ENCODE measurements around the gene NPAS2. TPM values are rescaled to one million over a fixed set of nuclear protein-coding genes. Genes with fewer than 3 reads are reported as not detected.

The NPAS2 gene
- total RNA-seq, 2 donors from 2014 or later: 3.9 to 11.4 TPM

GRCh38 chr2:100821255-100821910 lies 1.4 kb downstream of the NPAS2 start:
- no peak for ATAC-seq (replicated peaks)
- Mint-ChIP-seq H3K9me3 (no peaks in the 10 kb centered on the region), H3K4me1 (peaks cover 3% of the 10 kb centered on the region), H3K36me3 (ENCODE audit: low read depth) (peaks cover 32% of the 10 kb centered on the region), H3K27me3 (peaks cover 26% of the 10 kb centered on the region), H3K27ac (peak overlapping the region; percentile 41), H3K4me3 (peak overlapping the region; percentile 75)

- H3K4me3 Mint-ChIP-seq: peak overlapping the region; percentile 75
- H3K27ac Mint-ChIP-seq: peak overlapping the region; percentile 41
- H3K4me1 Mint-ChIP-seq: peaks cover 3% of the 10 kb centered on the region
- no peak for ATAC-seq (replicated peaks)
- no peaks in the 10 kb centered on the region for H3K9me3 Mint-ChIP-seq
- peaks cover 32% of the 10 kb centered on the region for H3K36me3 Mint-ChIP-seq (ENCODE audit: low read depth)
- peaks cover 26% of the 10 kb centered on the region for H3K27me3 Mint-ChIP-seq
Observed at GRCh38 chr2:100821911-100822265, 1.9 kb downstream of the NPAS2 start.

- Mint-ChIP-seq H3K4me3 (peak overlapping the region; percentile 75), H3K4me1 (peaks cover 3% of the 10 kb centered on the region), H3K27ac (no peak overlapping the region), H3K27me3 (peaks cover 26% of the 10 kb centered on the region), H3K9me3 (peaks cover under 1% of the 10 kb centered on the region), H3K36me3 (ENCODE audit: low read depth) (peaks cover 32% of the 10 kb centered on the region)
- ATAC-seq (replicated peaks): no peak
Observed at GRCh38 chr2:100822587-100823248, 2.8 kb downstream of the NPAS2 start.

- ATAC-seq (replicated peaks): no peak
- Mint-ChIP-seq H3K9me3 (peaks cover 5% of the 10 kb centered on the region), H3K36me3 (ENCODE audit: low read depth) (peaks cover 24% of the 10 kb centered on the region), H3K4me1 (peaks cover 3% of the 10 kb centered on the region), H3K27me3 (peaks cover 24% of the 10 kb centered on the region), H3K4me3 (no peak overlapping the region), H3K27ac (no peak overlapping the region)
Observed at GRCh38 chr2:100823665-100824438, 3.9 kb downstream of the NPAS2 start.

- no peak overlapping the region for H3K27ac Mint-ChIP-seq
- peaks cover 3% of the 10 kb centered on the region for H3K4me1 Mint-ChIP-seq
- ATAC-seq (replicated peaks): no peak
- H3K36me3 Mint-ChIP-seq (ENCODE audit: low read depth): peaks cover 24% of the 10 kb centered on the region
- peaks cover 24% of the 10 kb centered on the region for H3K27me3 Mint-ChIP-seq
- H3K9me3 Mint-ChIP-seq: peaks cover 5% of the 10 kb centered on the region
- H3K4me3 Mint-ChIP-seq: no peak overlapping the region
Observed at GRCh38 chr2:100824842-100825241, 4.9 kb downstream of the NPAS2 start.

- Mint-ChIP-seq H3K9me3 (peaks cover 5% of the 10 kb centered on the region), H3K4me1 (peaks cover 2% of the 10 kb centered on the region), H3K36me3 (ENCODE audit: low read depth) (peaks cover 18% of the 10 kb centered on the region), H3K27me3 (peaks cover 20% of the 10 kb centered on the region), H3K4me3 (no peak overlapping the region), H3K27ac (no peak overlapping the region)
- ATAC-seq (replicated peaks): no peak
Observed at GRCh38 chr2:100826494-100826893, 6.6 kb downstream of the NPAS2 start.

GRCh38 chr2:100831158-100831750 lies 11.3 kb downstream of the NPAS2 start:
- peaks cover 5% of the 10 kb centered on the region for H3K9me3 Mint-ChIP-seq
- no peak overlapping the region for H3K4me3 Mint-ChIP-seq
- H3K27ac Mint-ChIP-seq: no peak overlapping the region
- no peaks in the 10 kb centered on the region for H3K36me3 Mint-ChIP-seq (ENCODE audit: low read depth)
- H3K4me1 Mint-ChIP-seq: no peaks in the 10 kb centered on the region
- H3K27me3 Mint-ChIP-seq: peaks cover 3% of the 10 kb centered on the region
- ATAC-seq (replicated peaks): no peak

- no peak for ATAC-seq (replicated peaks)
- Mint-ChIP-seq H3K36me3 (ENCODE audit: low read depth) (no peaks in the 10 kb centered on the region), H3K4me3 (no peak overlapping the region), H3K27ac (no peak overlapping the region), H3K27me3 (peaks cover 3% of the 10 kb centered on the region), H3K9me3 (peaks cover 5% of the 10 kb centered on the region), H3K4me1 (no peaks in the 10 kb centered on the region)
Observed at GRCh38 chr2:100831831-100832230, 11.9 kb downstream of the NPAS2 start.

- peaks cover 3% of the 10 kb centered on the region for H3K27me3 Mint-ChIP-seq
- no peak overlapping the region for H3K4me3 Mint-ChIP-seq
- no peak for ATAC-seq (replicated peaks)
- H3K36me3 Mint-ChIP-seq (ENCODE audit: low read depth): no peaks in the 10 kb centered on the region
- no peak overlapping the region for H3K27ac Mint-ChIP-seq
- H3K9me3 Mint-ChIP-seq: peaks cover 3% of the 10 kb centered on the region
- no peaks in the 10 kb centered on the region for H3K4me1 Mint-ChIP-seq
Observed at GRCh38 chr2:100832885-100833284, 12.9 kb downstream of the NPAS2 start.

- Mint-ChIP-seq H3K27ac (no peak overlapping the region), H3K4me3 (no peak overlapping the region), H3K27me3 (peaks cover 3% of the 10 kb centered on the region), H3K9me3 (no peaks in the 10 kb centered on the region), H3K4me1 (no peaks in the 10 kb centered on the region), H3K36me3 (ENCODE audit: low read depth) (no peaks in the 10 kb centered on the region)
- ATAC-seq (replicated peaks): no peak
Observed at GRCh38 chr2:100833331-100833730, 13.4 kb downstream of the NPAS2 start.

- Mint-ChIP-seq H3K27ac (no peak overlapping the region), H3K36me3 (ENCODE audit: low read depth) (no peaks in the 10 kb centered on the region), H3K9me3 (no peaks in the 10 kb centered on the region), H3K4me3 (no peak overlapping the region), H3K4me1 (no peaks in the 10 kb centered on the region), H3K27me3 (peaks cover 3% of the 10 kb centered on the region)
- ATAC-seq (replicated peaks): no peak
Observed at GRCh38 chr2:100834221-100834620, 14.3 kb downstream of the NPAS2 start.

- no peak overlapping the region for H3K4me3 Mint-ChIP-seq
- ATAC-seq (replicated peaks): no peak
- H3K36me3 Mint-ChIP-seq (ENCODE audit: low read depth): no peaks in the 10 kb centered on the region
- no peaks in the 10 kb centered on the region for H3K9me3 Mint-ChIP-seq
- H3K4me1 Mint-ChIP-seq: no peaks in the 10 kb centered on the region
- no peak overlapping the region for H3K27ac Mint-ChIP-seq
- peaks cover 3% of the 10 kb centered on the region for H3K27me3 Mint-ChIP-seq
Observed at GRCh38 chr2:100835006-100835659, 15.2 kb downstream of the NPAS2 start.

- Mint-ChIP-seq H3K4me1 (peaks cover 6% of the 10 kb centered on the region), H3K9me3 (peaks cover 5% of the 10 kb centered on the region), H3K27me3 (peaks cover 9% of the 10 kb centered on the region), H3K27ac (no peak overlapping the region), H3K4me3 (no peak overlapping the region), H3K36me3 (ENCODE audit: low read depth) (no peaks in the 10 kb centered on the region)
- no peak for ATAC-seq (replicated peaks)
Observed at GRCh38 chr2:100840519-100840918, 20.6 kb downstream of the NPAS2 start.

GRCh38 chr2:100842241-100842922 lies 22.4 kb downstream of the NPAS2 start:
- H3K27ac Mint-ChIP-seq: no peak overlapping the region
- peaks cover 5% of the 10 kb centered on the region for H3K9me3 Mint-ChIP-seq
- no peak overlapping the region for H3K4me3 Mint-ChIP-seq
- H3K4me1 Mint-ChIP-seq: peaks cover 6% of the 10 kb centered on the region
- H3K27me3 Mint-ChIP-seq: peaks cover 9% of the 10 kb centered on the region
- no peaks in the 10 kb centered on the region for H3K36me3 Mint-ChIP-seq (ENCODE audit: low read depth)
- ATAC-seq (replicated peaks): no peak

Data from activated T-helper 17 cell treated with anti-CD3 and anti-CD28 coated beads, Interleukin-2, amount 50 U/mL, for 72 hours (primary cell).